HG02943 (cell line): ENCODE results near the gene KCNJ15.
"Not testable (repeated sequence)": the region's sequence is repeated elsewhere in the genome, so short reads cannot be mapped to it uniquely, and the experiment has no call there.

ENCODE experiments used
- ATAC-seq: cut with Tn5 transposase; IDR thresholded peaks from one replicate; pipeline ENCODE4 v1.9.1; 2021; ENCODE audit warnings: mild to moderate bottlenecking, low read depth, moderate library complexity; ENCODE audit not compliant: unreplicated experiment

KCNJ15 gene

DNA sequence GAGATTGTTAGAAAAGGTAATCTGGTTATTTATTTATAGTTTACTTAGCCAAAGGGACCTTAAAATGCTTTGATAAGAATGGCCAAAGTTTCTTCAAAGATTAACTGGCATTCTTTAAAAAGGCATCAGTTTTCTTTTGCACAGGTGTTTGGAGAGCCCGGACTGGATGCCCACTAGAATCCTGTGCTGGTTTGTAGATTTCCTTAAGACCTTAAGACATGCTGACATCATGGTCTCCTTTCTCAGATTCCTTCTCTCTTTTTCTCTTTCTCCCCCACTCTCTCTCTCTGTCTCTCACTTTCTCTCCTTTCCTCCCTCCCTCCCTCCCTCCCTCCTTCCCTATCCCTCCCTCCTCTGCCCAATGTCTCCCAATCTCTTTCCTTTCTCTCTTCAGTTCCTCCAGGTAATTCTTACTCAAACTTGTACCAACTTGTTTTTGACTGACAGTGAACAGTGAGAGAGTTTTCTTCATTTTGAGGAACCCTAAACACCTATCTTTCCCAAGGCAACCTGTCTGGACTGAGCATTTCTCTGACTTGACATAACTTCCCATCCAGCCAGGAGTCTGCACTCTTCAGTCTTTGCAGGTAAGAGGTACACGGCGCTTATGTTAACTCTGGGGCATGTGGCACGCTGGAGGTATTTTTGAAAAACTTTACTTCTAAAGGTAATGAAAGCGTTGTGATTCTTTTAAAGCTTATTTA, at the start of gene KCNJ15:
Gene KCNJ15, plus strand, starts transcription at position 393 of the 704 bp plus-strand sequence. CDS start 42,271 bp downstream, outside the sequence.
- ATAC-seq = no peak

DNA sequence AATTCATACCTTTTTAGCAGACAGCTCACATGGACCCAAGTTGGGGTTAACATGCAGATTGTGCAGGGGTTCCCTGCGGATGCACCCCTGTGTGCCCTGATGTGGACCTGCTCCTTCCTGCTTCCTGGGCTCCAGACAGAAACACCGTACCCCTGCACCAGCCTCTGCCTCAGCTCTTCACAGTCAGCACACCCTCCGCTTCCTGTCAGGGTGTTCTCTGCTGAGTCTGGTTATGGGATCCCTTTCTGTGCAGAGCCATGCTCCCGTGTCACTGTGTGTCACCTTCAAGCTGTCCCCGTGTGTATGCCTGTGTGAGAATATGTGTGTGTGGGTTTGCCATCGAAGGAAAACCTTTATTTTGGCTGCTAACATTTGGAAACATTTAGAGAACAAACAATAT, 48.7 kb upstream of the KCNJ15 start:
- ATAC-seq = no peak

DNA sequence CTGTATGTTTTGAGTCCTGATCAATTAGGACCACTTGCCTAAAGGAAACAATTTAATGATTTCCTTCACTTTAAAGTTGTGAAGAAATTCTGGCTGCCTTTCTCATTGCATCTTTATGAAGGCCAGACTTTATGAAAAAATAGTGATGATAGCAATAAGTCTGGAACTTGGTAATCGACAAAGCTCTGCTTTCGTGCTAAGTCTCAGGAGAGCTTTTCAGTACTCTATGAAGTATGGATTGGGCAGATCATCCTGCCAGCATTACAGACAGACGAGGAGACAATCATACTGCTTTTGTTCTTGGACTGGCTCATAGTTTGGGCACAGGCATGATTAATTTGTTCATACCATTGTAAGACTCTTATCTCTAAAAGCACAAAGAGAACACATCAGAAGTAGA, 45.5 kb upstream of the KCNJ15 start:
- no peak for ATAC-seq

DNA sequence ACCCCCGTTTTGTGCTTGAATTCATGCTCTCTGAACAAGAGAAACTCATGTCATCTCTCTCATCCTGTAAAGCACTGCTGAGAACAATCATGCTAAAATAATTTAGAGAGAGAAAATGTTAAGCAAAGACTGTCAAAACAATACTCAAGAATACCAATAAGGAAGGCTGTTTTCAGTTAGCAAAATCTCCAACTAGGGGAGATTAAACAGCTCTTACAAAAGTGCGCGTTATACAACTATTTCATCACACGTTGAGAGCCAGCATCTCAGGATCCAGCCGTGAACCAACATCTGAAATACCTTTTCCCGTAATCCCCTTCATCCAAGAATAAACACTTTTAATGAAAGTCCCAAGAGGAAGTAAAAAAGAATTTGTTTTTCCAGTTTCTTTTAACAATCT, 44.1 kb upstream of the KCNJ15 start:
- ATAC-seq = no peak

DNA sequence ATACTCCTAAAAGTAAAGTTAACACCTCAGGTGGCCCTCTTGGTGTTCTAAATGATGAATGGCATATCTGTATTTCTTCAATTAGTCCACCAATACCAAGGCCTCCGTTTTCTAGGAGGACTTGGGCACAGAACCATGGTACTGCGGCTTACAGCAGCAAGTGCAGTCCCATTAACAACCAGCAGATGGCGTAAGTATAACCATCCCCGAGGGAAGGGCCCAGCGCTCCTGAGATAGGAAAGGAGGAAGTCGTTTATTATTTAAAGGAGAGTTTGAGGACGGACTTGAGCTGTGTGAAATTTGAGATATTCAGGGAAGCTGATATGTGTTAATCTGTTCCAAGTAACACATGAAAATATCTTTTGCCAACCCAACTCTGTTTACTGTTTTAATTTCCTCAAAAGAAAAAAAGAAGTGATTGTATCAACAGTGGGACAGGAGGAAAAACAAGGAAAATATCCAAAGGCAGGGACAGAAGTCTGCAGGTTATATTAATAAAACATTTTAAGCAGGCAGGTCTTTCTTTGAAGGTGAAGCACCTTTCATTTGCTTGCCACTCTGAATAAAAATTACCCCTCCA, 37.7 kb upstream of the KCNJ15 start:
- ATAC-seq = no peak

DNA sequence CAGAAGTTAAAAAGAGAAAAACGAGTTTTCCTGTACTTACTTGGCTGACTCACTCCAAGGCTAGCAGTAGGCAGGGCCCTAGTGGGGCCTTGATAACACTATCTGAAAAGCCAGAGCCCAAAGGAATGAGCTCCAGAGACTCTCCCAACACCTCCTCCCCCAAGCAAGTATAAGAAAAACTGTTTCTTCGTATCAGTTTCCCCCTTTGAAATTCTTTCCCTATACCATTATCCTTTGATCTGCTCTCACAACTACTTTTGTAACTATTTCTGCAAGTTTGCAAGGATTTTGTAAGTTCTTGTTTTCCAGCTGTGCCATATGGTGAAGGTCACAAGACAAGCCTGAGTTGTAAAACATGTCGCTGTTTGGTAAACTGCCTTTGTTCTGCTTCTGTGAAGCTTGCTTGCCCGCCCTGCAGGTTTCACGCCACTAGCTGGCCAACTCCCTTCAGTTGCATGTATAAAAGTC, 36.5 kb upstream of the KCNJ15 start:
- ATAC-seq = no peak

DNA sequence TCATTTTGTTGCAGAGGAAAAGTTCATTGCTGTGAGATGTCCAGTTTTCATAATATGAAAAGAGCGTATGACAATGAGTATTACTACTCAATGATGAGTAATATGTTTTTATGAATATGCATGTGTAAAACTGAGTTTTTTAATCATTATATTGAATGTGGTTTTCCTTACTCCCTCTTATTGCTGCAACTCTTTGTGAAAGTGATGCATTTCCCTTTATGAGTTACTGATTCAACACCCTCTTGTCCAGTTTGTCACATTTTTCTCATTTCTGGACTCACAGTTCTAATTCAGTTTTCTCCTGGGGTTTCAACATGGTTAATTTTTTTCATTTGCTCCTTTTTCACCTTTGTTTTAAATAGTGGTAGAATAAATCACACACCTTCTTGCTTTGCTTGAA, 35.2 kb upstream of the KCNJ15 start:
- no peak for ATAC-seq

DNA sequence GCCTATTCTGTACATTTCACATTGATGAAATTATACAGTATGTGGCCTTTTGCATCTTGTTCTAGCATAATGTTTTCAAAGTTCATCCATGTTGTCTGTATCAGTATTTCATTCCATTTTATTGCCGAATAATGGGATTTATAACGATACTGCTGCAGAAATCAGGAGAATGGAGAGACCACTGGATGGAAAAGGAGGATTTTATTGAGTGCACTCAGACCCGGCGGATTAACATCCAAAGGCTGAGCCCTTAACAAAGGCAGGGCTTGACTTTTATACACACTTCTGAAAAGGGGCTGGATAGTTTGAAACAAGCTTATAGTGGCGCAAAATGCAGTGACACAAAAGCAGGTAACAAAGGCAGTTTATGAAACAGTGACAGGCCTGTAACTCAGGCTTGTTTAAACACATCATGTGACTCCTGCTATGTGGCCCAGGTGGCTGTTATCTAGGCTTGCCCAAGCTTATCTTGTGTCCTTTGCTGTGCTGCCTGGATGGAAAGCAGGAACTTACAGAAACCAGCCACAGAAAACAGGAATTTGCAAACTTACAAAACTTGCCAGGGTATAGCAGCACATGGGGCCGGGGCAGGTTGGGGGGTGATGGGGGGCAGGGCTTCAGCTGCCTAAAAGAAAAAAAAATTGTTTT, 32.8 kb upstream of the KCNJ15 start:
- ATAC-seq = no peak

DNA sequence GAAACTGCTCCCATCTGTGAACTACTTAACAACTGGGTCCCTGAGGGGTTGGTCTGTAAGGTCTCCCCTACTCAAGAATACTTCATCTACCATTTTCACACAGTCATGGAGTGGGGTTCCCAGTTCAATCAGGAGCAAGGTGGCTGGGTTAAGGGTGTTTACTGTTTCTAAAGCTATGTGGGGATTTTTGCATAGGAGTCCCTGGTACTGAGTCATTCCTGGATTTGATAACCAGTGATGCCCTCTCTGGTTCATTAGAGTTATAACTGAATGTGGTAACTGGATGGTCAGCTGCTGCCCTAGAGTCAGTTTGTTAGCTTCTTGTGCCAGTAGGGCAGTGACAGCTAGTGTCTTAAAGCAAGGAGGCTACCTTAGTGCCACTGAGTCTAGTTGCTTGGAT, 29.4 kb upstream of the KCNJ15 start:
- ATAC-seq = no peak

DNA sequence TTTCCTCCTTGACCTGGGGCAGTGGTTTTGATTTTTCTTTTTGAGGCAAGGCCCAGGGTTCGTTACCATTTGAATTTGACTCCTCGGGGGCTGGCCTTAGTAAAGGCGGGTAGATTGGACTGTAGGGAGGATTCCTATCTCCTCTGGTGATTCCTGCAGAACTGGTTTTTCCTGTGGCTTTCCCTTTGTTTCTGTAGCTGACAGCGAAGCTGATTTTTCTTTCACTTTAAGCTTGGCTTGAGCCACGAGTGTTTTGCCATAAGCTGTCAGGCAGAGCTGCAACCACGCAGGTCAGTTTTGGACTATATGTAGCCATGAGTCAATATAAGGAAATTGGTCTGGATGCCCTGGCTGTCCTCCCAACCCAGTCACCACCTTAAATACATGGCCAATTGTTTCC, 28.7 kb upstream of the KCNJ15 start:
- no peak for ATAC-seq

DNA sequence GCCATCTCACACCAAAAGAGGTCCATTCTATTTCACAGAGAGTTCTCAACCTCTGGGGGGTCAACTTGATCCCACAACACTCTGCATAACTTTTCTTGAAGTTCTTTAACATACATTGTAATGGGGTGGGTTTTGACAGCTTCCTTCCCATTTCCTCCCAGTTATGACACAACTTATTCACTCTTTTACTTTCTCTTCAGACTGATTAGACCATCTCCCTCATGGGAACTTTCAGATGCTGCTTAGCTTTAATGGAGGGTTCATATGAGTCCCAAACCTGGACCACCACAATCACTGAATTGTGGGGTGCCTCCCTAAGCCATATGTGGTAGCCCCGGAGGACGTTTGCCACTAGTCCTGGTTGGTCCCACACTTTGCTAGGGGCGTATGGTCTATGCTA, 28.3 kb upstream of the KCNJ15 start:
- ATAC-seq = no peak

DNA sequence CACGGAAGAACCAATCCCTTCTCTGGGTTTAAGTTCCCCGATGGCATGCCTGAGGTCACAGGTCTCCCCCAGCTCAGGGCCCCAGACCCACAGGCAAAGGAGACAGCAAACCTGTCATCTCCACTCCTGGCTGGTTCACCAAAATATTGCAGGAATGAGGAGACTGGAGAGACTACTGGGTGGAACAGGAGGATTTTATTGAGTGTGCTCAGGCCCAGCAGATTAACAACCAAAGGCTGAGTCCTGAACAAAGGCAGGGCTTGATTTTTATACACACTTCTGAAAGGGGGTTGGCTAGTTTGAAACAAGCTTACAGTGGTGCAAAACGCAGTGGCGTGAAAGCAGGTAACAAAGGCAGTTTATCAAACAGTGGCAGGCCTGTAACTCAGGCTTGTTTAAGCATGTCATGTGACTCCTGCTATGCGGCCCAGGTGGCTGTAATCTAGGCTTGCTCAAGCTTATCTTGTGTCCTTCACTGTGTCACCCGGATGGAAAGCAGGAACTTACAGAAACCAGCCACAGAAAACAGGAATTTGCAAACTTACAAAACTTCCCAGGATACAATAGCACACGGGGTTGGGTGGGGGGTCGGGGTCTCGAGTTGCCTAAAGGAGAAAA, 27.4 kb upstream of the KCNJ15 start:
- no peak for ATAC-seq

DNA sequence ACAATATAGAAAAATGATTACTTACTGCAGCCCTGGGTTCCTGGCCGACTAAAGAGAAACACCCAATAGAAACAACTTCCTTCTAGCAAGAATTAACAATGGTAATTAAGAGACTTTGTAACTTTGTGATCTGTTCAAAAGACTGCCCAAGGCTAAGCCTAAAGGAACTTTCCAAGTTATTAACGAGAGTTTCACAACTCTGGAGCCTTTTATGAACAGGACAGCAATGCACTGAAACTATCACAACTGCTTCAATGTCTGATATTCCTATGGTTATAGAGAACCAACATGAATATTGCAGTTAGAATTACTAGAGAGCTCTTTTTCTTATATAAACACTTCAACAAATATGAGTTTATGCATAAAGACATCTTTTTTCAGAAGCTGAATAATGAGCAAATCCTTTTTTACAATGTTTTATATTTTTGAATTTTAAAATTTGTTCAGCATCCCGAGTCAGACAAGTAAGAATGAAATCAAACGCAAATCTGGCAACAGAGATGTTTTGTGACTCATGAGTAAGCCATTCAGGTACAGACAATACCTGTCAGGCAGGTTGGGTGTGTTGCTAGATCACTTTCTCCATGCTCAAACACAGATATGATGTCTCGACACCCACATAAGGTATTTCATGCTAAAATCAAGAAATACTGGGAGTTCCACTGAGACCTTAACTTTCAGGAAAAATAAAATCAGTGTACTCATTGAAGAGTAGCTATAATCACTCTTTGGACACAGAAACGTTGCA, 22.2 kb upstream of the KCNJ15 start:
- ATAC-seq = no peak

DNA sequence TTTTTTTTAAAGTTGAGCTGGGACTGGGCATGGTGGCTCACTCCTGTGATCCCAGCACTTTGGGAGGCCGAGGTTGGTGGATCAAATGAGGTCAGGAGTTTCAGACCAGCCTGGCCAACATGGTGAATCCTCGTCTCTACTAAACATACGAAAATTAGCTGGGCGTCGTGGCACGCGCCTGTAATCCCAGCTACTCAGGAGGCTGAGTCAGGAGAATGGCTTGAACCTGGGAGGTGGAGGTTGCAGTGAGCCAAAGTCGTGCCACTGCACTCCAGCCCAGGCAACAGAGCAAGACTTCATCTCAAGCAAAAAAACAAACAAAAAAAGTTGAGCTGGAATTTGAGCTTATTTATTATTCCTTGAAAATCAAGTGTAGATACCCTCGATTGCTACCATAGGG, 21.5 kb upstream of the KCNJ15 start:
- not testable (repeated sequence) for ATAC-seq

DNA sequence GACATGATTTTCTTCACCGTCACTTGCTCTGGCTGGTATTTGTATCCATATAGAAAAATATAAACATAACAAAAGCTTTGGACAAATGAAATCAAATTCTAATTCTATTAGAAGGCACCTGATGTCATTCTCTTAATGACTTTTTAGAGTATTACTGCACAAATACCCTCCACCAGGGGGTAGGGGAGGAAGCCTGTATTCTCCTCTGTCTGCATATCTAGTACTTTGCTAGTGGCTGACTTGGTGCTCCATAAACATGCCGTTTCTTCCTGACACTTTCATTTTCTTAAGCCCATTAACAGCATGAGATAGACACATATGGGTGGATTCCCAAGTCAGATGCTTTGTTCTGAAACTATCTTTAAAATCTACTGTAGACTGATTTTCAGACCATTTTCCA, 20.6 kb upstream of the KCNJ15 start:
- no peak for ATAC-seq

DNA sequence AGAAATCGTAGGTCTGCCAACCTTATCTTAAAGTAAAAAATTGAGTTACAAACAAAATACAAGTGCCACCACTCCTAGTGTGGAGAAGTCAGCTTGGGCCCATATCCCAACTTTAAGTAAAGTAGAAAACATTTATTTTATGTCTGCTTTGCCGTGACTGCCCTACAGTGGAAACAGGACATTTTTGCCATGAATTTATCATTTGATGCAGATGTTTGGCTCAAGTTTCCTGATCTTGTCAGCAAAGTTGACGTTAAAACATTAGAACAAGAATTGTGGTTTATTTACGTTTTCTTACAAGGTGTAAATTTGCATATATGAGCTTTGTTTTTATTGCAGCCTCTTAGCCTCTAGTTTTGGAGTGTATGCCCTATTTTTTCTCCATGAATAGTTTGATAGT, 17.1 kb upstream of the KCNJ15 start:
- no peak for ATAC-seq

DNA sequence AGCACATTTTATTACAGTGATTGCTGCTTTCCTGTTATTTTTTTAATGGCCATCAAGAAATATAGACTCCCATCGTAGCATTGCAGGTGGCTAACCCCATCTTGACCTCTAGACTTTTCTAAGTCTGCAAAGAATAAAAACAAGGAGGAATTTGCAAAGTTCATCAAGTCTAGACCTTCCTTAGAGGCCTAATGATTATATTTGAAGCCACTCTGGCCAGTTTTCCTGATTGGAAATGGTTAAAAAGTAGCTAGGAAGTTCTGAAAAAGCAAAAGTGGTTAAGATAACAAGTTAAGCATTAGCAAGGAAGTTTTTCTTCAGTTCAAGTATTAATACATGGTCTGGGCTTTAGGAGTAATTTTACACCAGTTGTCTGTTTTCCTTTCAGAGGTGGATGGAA, 16.7 kb upstream of the KCNJ15 start:
- ATAC-seq = no peak

DNA sequence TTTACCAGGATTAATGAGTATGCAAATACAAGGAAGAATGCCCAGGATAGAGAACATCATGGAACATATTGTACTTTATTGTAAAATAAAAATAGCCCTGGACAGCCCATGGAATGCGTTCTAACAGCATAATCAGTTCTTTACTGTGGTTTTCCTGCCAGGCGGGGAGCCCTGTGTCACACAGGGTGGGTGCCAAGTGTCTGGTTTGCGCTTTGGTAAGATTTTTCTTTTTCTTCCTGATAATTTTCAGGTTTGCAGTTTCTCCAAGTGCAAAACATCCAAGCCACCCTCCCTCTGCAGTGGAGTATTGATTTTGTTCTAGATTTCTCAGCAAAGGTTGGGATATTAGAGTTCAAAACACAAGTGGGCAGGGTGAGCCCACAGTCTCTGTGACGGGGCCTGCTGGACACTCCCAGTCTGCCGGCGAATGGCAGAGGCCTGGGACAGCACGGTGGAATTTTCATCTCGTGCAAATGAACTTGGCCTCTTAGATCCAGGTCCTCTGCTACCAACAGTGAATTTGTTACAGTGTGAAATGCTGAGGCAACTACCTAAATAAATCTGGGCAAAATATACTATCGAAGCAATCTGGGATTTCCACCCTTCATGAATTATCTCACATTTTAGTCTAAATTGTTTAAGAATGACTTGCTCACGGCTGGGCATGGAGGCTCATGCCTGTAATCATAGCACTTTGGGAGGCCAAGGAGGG, 15.6 kb upstream of the KCNJ15 start:
- no peak for ATAC-seq

DNA sequence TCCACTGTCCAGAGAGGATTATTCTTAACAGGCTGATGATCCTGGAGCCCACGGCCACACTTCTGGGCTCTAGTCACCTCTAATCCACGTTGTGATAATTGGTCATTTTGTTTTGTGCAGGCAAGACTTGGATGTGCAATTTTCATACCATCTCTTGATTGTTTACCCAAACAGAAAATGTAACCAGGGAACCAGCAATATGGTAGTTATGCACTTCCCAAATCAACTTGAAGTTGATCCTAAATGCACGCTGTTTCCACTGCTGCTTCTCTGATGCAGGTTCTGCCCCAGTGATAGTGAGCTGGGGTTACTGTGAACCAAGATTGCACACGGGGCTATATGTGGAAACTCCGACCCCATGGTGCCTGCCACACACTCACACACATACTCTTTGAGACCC, 14.7 kb upstream of the KCNJ15 start:
- ATAC-seq = no peak

DNA sequence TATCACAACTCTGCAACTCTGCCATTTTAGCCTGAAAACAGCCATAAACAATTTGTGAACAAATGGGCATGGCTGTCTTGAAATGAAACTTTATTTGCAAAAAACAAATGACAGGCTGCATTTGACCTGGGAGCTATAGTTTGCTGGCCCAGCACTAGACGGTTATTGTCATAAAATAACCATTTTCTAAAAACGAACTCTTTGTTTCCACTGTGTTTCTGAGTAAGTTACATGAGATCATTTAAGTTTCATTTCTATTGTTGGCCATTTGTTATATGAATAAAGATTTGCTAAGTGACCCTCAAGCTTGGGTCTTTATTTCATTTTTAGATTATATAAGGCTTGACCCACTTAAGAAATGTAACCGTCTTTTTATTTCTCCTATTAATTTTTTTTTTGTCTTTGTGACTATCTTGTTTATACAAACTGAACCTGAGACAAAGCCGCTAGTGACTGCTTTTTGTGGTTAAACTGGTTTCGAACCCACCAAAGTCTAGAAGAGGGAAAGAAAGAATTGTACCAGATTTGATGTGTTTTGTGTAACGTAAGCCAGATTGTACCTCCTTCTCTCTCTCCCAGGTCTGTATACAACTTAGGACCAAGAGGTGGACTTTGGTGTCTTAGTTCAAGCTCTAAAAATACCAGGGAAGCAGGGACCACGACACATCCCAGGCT, 12.9 kb upstream of the KCNJ15 start:
- ATAC-seq = no peak
